ENCODE results near the gene MEIOC.

The MEIOC gene

DNA sequence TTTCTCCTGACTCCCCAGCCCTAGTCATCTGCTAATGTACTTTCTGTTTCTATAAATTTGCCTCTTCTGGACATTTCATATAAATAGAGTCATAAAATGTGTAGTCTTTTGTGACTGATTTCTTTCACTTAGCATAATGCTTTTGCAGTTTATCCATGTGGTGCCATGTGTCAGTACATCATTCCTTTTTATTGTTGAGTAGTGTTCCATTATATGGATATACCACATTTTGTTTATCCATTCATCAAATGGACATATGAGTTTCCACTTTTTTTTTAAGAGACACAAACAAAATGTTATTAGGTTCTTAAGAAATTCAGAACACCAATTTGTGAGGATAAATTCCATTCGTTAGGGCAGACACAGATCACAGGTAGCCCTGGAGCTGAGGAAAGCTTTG is 63.2 kb downstream of the MEIOC start:
- no peak for DNase-seq

- no peak for DNase-seq
Observed at GRCh38 chr17:44722254-44722653, 66.0 kb downstream of the MEIOC start.

Data from stimulated activated CD4-positive, alpha-beta T cell treated with anti-CD3 and anti-CD28 coated beads, Interleukin-2, amount 100 ng/mL, for 48 hours (primary cell).